Stimulated activated CD4-positive, alpha-beta T cell treated with anti-CD3 and anti-CD28 coated beads, Interleukin-1b, Interleukin-23, amount 100 ng/mL, for 24 hours (primary cell): ENCODE data around the gene COL4A1.

Source experiments
- DNase-seq, 4 experiments: peaks; one replicate each; pipeline ENCODE4 v3.0.0-alpha.2; 2020; ENCODE audit warnings: low read depth in 4 of 4, low spot score in 1 of 4

Gene COL4A1

DNA sequence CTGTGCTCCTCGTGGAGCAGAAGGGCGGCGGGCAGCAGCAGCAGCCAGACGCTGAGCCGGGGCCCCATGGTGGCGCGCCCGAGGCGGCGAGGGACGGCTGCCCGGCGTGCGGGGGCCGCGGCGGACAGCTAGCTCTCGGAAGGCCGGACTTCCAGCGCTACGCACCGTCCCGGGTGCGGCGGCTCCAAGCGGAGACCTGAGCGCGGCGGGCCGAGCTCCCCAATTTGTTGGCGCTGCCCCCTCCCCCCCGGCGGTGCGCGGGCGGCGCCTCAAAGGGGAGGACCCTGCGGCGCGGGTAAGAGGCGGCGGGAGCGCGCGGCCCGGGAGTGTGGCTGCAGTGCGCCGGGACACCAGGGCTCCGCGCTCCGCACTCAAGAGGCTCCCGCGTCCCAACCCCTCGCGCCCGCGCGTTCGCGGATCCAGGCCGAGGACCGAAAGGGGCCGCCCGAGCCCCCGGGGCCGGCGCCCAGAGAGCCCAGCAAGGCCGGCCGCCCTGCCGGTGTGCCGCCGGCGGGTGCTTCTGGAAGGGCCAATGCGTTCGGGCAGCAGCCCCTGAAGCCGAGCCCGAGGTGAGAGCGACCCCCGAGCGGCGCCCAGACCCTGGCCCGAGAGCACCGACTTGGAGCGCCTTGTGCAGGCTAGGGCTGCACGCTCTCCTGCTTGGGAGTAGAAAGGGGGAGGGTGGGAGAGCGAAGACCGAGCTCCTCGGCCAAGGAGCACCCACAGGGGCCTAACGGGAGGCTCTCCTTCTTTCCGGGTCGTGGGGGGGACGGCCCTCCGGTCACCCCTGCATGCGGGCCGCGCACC, at the start of gene COL4A1, which contains the start of gene COL4A2:
Gene COL4A1, minus strand, starts transcription at position 198 of the 807 bp plus-strand sequence. Its CDS starts 130 bp downstream, at position 68.
Gene COL4A2, plus strand, starts transcription at position 325 of the 807 bp plus-strand sequence. CDS start 620 bp downstream, outside the sequence.
- DNase-seq, result no peak

DNA sequence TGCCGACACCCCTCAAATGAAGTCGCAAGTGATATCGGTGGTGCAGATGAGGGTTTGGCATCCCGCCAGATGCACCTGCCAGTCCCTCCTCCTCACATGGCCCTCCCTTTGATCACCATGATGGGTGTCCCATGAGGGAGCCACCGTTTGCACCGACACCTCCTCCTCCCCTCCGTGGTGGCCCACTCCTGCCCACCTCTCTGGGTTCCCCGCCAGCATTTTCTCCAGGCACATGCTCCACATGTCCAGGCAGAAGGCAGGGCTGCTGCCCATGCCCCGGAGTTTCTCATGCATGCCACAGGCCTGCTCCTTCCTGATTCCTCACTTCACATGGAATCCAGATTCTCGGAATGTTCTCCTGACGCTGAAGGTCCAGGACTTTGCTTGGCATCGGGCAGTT, 49.4 kb upstream of the COL4A1 start:
- DNase-seq, result no peak

- no peak for DNase-seq
Observed at GRCh38 chr13:110354715-110355473, 47.9 kb upstream of the COL4A1 start.

DNA sequence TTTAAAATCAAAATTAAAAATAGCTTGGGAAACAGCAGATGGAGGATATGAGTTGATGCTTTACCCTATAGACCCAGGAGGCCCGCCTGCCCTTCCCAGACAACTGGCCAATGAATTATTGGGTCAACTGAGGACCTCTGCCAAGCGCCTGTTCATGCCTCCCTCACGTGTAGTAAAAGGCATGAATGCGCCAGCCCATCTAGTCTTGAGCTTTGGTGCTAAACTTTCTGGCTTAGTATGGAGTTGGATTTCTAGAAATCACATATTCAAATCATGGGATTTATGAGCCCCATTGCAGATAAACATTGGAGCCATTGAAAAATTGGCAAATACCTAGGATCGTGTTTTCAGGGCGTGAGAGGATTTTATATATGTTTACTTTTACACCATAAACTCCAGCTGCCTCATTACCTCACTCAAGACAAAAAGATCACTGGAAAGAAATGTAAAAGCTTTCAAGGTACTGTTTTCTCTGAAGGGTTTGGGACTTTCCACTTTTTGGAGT, 47.2 kb upstream of the COL4A1 start:
- DNase-seq, result no peak

DNA sequence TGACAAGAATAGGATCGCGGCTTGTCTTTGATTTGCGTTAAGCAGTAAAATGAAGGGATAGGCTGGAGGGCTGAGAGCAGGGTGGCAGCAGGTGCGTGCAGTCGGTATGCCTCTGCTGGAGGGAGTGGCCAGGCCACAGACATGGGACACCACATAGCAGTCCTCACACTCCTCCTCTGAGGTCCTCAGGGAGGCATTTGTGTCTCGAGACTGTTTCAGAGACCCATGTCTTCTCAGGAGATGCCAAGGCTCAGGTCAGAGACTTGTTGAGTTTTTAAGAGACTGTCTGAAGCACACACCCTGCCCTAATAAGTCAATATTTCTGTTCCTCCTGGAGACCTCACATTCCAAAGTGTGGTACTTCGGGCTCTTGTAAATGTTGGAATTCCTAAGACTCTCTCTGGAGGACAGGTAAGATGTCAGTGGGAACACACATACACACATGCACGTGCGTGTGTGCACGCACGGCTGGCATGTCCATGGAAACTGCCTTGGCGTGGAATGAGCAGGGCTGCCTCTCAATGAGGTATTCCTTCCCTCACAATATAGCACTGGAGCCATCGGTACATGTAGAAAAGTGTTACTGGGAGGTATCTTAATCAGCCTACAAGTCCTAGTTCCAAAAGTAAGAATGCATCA, 46.5 kb upstream of the COL4A1 start:
- no peak for DNase-seq

DNA sequence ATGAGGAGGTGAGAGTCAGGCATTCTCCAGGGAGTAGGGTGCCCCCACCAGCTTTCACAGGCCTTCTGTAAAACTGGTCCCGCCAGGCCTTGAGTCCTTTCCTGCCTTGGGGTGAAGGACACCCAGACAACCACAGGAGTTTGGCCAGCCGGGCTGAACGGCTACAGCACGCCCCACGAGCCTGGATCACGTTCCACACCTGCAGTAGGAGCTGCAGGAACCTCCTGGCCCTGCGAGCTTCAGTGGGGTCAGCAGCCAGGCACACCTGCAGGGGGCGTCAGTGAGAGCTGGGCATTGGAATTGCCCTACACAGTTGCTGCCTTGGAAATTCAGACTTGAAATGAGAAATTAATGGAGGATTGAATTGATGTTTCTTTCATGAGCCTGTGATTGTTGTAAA, 45.8 kb upstream of the COL4A1 start:
- no peak for DNase-seq

GRCh38 chr13:110351636-110352420, 44.9 kb upstream of the COL4A1 start:
- DNase-seq, result no peak

GRCh38 chr13:110350509-110350908, 43.6 kb upstream of the COL4A1 start:
- DNase-seq, result no peak

DNA sequence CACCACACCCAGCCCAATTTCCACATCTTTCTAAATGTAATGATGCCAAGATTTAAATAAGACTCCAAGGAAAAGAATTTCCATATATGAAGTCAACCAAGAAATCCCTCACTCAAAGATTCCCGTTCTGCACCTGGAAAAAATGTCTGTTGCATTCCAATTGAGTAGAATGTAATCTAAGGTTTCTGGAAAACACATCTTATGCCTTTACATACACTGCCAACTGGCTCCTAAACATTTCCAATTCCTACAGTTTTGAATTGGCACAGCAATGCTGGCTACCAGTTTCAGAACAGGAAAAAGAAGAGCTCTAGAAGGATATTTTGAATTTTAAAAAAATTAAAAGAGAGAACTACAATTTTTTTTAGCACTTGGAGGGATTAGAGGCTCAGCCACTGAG, 43.1 kb upstream of the COL4A1 start:
- DNase-seq, result no peak

GRCh38 chr13:110349239-110349638, 42.3 kb upstream of the COL4A1 start:
- DNase-seq, result no peak

DNA sequence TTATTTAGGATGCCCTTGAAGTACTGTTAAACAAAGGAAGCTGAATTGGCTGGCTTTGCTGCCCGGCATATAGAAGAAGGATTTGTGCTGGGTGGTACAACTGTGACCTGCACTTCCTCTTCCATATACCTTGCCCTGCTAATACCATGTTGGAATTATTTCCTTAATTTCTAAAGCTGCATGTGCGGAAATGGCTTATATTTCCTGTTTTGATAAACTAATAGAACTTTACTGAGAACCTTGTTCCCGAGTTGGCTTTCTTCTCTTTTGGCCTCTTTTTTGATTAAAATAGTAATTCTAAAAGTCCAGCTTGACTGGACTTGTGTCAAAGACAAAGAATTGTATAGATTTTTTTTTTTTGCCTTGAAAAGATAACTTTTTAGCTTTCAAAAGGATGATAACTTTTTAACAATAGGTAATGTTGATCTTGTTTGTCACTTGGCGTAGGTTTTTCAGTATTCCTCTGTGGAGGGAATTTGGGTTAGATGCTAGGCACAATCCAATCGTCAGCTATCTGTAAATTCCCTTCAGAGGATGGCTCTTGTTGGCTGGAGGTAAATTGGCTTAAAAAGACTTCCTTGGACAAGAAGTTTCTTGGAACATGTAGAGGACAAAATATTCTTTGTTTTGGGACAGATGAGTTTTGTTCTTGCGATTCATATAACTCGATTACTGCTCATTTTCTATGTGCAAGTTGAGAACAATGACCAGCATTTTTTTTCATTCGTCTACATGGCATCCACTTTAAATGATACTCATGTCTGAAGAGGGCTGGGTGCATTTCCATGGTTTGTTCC, 41.5 kb upstream of the COL4A1 start:
- no peak for DNase-seq

GRCh38 chr13:110347535-110348308, 40.8 kb upstream of the COL4A1 start:
- DNase-seq, result no peak

DNA sequence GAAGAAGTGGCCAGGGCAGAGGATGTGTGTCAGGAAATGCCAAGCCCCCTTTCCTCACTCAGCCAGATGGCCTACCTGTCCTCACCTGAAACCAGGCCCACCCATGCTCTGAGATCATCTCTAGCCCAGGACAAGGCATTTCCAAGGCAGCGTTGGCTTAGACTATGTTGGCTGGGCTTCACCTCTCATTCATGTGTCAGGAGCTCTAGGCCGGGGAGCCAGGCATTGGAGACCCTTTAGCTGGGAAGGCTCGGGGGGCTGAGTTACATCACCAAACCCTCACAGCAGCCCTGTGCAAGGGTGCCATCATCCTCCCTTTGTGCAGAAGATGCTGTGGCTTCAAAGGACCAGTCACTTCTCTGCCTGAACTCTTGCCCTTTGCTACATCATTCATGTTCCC, 40.1 kb upstream of the COL4A1 start:
- no peak for DNase-seq

DNA sequence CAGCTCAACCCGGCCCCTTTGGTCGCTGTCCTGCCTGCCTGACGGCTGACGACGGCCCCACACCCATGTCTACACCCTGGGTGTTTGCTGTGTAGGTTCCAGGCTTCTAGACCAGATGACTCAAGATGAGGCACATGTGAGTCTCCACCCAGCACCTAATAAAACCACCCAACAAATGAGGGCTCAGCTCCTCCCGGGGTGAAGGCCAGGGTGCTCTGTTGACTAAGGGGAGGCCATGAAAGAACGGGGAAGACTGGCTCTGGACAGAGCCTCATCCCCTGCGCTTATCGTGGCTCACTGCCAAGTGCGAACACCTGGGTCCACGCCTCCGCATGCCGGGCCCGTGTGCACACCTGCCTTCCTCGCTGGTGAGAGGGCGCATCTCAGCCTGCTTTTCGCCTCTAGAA, 39.7 kb upstream of the COL4A1 start:
- DNase-seq, result no peak

DNA sequence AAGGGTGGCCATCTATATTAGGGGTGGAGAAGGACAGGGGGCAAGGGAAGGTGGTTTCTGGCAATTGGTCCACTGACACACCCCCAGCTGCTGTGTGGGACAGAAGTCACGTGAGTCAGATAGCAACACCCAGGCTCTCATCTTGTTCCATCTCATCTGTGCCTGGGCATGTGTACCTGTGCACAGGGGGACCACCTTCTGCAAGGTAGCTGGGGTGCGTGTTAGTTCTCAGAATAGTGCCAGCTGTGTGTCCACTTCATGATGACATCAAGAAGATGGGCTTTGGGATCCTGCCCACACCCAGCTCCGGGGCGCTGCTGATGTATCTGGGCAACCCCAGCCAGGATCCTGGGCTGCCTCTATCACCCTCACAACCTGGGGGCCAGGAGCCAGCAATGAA, 38.7 kb upstream of the COL4A1 start:
- no peak for DNase-seq

DNA sequence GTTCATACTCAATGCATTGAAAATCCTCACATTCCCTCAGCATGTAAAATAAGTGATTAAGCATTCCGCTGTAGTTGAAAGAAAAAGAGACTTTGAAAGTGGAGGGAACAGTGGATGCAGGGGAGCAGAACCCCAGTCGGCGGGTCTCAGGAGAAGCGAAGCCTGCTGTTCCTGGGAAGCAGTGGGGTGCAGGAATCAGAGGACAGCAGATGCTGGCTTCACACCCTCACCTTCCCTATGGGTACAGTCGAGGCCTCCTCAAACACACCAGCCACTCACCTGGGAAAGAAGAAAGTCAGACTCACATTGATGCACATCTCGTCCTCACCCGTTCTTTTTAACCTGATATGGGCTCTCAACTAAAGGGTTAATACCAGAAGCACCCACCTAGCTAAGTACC, 38.3 kb upstream of the COL4A1 start:
- DNase-seq, result no peak

GRCh38 chr13:110344320-110344719, 37.4 kb upstream of the COL4A1 start:
- no peak for DNase-seq

- DNase-seq, result no peak
Observed at GRCh38 chr13:110343241-110343865, 36.4 kb upstream of the COL4A1 start.

DNA sequence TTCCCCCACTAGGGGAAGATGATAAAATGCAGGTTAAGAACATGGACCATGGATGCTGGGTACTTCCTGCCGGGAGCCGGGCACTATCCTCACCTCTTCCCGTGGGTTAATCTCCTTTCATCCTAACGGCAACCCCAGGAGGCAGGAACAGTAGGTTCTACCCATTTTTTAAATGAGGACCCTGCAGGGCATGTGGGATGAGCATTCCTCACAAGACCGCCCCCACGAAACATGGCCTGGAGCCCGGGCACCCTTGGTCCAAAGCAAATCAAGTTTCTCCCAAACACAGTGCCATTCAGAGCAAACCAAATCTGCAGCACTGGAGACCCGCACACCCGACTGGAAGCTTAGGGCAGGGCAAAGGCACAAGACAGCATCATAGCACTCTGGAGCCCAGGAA, 35.5 kb upstream of the COL4A1 start:
- no peak for DNase-seq
